Effector memory CD4-positive, alpha-beta T cell (primary cell): ENCODE data around the gene EIF2S2.
A peak's percentile ranks its signal among the peaks of the same experiment; 100 is the strongest.

Experiments
- DNase-seq, 3 donors: peaks; one replicate each; pipeline ENCODE4 v3.0.0-alpha.2; 2020
- H3K27ac ChIP-seq: 2 replicates; pipeline ENCODE4 v1.7.0; 2013; ENCODE audit warnings: mild to moderate bottlenecking, low read length, moderate library complexity; ENCODE audit not compliant: insufficient read depth, poor library complexity, severe bottlenecking
- H3K27me3 ChIP-seq: replicated peaks from 2 replicates; pipeline ENCODE4 v1.7.0; 2013; ENCODE audit warnings: mild to moderate bottlenecking, low read length; ENCODE audit not compliant: insufficient read depth, control insufficient read depth, poor library complexity, severe bottlenecking
- H3K36me3 ChIP-seq: 2 replicates; pipeline ENCODE4 v1.7.0; 2013; ENCODE audit warnings: mild to moderate bottlenecking, low read length, moderate library complexity; ENCODE audit not compliant: control insufficient read depth, insufficient read depth
- H3K4me1 ChIP-seq: 2 replicates; pipeline ENCODE4 v1.7.0; 2013; ENCODE audit warnings: low read length, mild to moderate bottlenecking; ENCODE audit not compliant: control insufficient read depth, insufficient read depth, poor library complexity, severe bottlenecking
- H3K4me3 ChIP-seq: 2 replicates; pipeline ENCODE4 v1.7.0; 2013; ENCODE audit warnings: low read length, low read depth, mild to moderate bottlenecking; ENCODE audit not compliant: insufficient read depth, poor library complexity, severe bottlenecking
- H3K9me3 ChIP-seq: 2 replicates; pipeline ENCODE4 v1.7.0; 2013; ENCODE audit warnings: mild to moderate bottlenecking, low read length, moderate library complexity; ENCODE audit not compliant: control insufficient read depth

Gene EIF2S2

GRCh38 chr20:34122274-34122980 is 10.4 kb upstream of the EIF2S2 start:
- H3K36me3 ChIP-seq: no peaks in the 10 kb centered on the region
- H3K4me3 ChIP-seq: no peak overlapping the region
- no peak for DNase-seq
- no peaks in the 10 kb centered on the region for H3K27me3 ChIP-seq
- H3K27ac ChIP-seq: no peak overlapping the region
- no peaks in the 10 kb centered on the region for H3K4me1 ChIP-seq
- H3K9me3 ChIP-seq: no peaks in the 10 kb centered on the region

- Histone ChIP-seq H3K4me1 (no peaks in the 10 kb centered on the region), H3K36me3 (no peaks in the 10 kb centered on the region), H3K9me3 (no peaks in the 10 kb centered on the region), H3K4me3 (no peak overlapping the region), H3K27me3 (no peaks in the 10 kb centered on the region), H3K27ac (no peak overlapping the region)
- DNase-seq: no peak
Measured at GRCh38 chr20:34120213-34120612, 8.2 kb upstream of the EIF2S2 start.

- H3K9me3 ChIP-seq: no peaks in the 10 kb centered on the region
Measured at GRCh38 chr20:34115232-34115631, 3.2 kb upstream of the EIF2S2 start.

GRCh38 chr20:34114809-34115208 is 2.8 kb upstream of the EIF2S2 start:
- Histone ChIP-seq H3K4me3 (no peak overlapping the region), H3K27me3 (no peaks in the 10 kb centered on the region), H3K36me3 (no peaks in the 10 kb centered on the region), H3K27ac (no peak overlapping the region), H3K4me1 (peaks cover 5% of the 10 kb centered on the region), H3K9me3 (no peaks in the 10 kb centered on the region)
- DNase-seq: no peak

More at GRCh38 chr20:34115232-34115631, 3.2 kb upstream of the EIF2S2 start:
- Histone ChIP-seq H3K36me3 (no peaks in the 10 kb centered on the region), H3K4me3 (no peak overlapping the region), H3K4me1 (peaks cover 2% of the 10 kb centered on the region), H3K27me3 (no peaks in the 10 kb centered on the region), H3K27ac (no peak overlapping the region)
- DNase-seq: no peak

- H3K27me3 ChIP-seq: no peaks in the 10 kb centered on the region
- H3K4me3 ChIP-seq: peak overlapping the region; percentile 78
- peaks cover 8% of the 10 kb centered on the region for H3K36me3 ChIP-seq
- peaks cover 18% of the 10 kb centered on the region for H3K4me1 ChIP-seq
- no peak for DNase-seq
- peak overlapping the region; percentile 94 for H3K27ac ChIP-seq
- H3K9me3 ChIP-seq: no peaks in the 10 kb centered on the region
Measured at GRCh38 chr20:34112600-34113101, 608 bp upstream of the EIF2S2 start.

GRCh38 chr20:34110745-34111641 is 1.1 kb downstream of the EIF2S2 start:
- no peak for DNase-seq
- H3K4me3 ChIP-seq: peak overlapping the region; percentile 78
- no peaks in the 10 kb centered on the region for H3K9me3 ChIP-seq
- peaks cover 8% of the 10 kb centered on the region for H3K36me3 ChIP-seq
- peaks cover 23% of the 10 kb centered on the region for H3K4me1 ChIP-seq
- no peaks in the 10 kb centered on the region for H3K27me3 ChIP-seq
- H3K27ac ChIP-seq: peak overlapping the region; percentile 94

GRCh38 chr20:34110025-34110744 is 1.9 kb downstream of the EIF2S2 start:
- Histone ChIP-seq H3K36me3 (peaks cover 9% of the 10 kb centered on the region), H3K4me3 (peak overlapping the region; percentile 78), H3K9me3 (no peaks in the 10 kb centered on the region), H3K27me3 (no peaks in the 10 kb centered on the region), H3K4me1 (peaks cover 23% of the 10 kb centered on the region), H3K27ac (no peak overlapping the region)
- no peak for DNase-seq

- H3K36me3 ChIP-seq: peaks cover 17% of the 10 kb centered on the region
- no peaks in the 10 kb centered on the region for H3K27me3 ChIP-seq
- H3K9me3 ChIP-seq: no peaks in the 10 kb centered on the region
- H3K27ac ChIP-seq: no peak overlapping the region
- DNase-seq: no peak
- no peak overlapping the region for H3K4me3 ChIP-seq
- H3K4me1 ChIP-seq: peaks cover 23% of the 10 kb centered on the region
Measured at GRCh38 chr20:34109442-34109841, 2.6 kb downstream of the EIF2S2 start.

GRCh38 chr20:34108616-34109174 is 3.3 kb downstream of the EIF2S2 start:
- no peak for DNase-seq
- H3K4me1 ChIP-seq: peaks cover 23% of the 10 kb centered on the region
- no peak overlapping the region for H3K4me3 ChIP-seq
- no peak overlapping the region for H3K27ac ChIP-seq
- H3K9me3 ChIP-seq: no peaks in the 10 kb centered on the region
- peaks cover 24% of the 10 kb centered on the region for H3K36me3 ChIP-seq
- H3K27me3 ChIP-seq: no peaks in the 10 kb centered on the region
